IPS-20b (cell line): ENCODE data around the gene CDK16.

Experiments used
- H3K27ac ChIP-seq: one replicate; pipeline ENCODE4 v1.5.1; 2013; ENCODE audit warnings: low read length
- H3K27me3 ChIP-seq: 2 replicates; pipeline ENCODE4 v1.6.1; 2013; ENCODE audit warnings: mild to moderate bottlenecking, low read length, inconsistent platforms; ENCODE audit not compliant: insufficient read depth
- H3K36me3 ChIP-seq: 2 replicates; pipeline ENCODE4 v1.6.1; 2013; ENCODE audit warnings: low read depth, mild to moderate bottlenecking, inconsistent platforms, low read length, moderate library complexity; ENCODE audit not compliant: insufficient read depth
- H3K4me1 ChIP-seq: 2 replicates; pipeline ENCODE4 v1.6.1; 2013; ENCODE audit warnings: mild to moderate bottlenecking, control low read depth, inconsistent platforms, low read length, moderate library complexity; ENCODE audit not compliant: insufficient read depth
- H3K4me3 ChIP-seq: 2 replicates; pipeline ENCODE4 v1.5.1; 2013; ENCODE audit warnings: mild to moderate bottlenecking, low read length, inconsistent platforms
- H3K9ac ChIP-seq: 2 replicates; pipeline ENCODE4 v1.6.1; 2013; ENCODE audit warnings: low read depth, mild to moderate bottlenecking, inconsistent platforms, low read length, moderate library complexity
- H3K9me3 ChIP-seq: 2 replicates; pipeline ENCODE4 v1.6.1; 2013; ENCODE audit warnings: mild to moderate bottlenecking, low read depth, low read length, inconsistent platforms; ENCODE audit not compliant: insufficient read depth

CDK16 gene

DNA sequence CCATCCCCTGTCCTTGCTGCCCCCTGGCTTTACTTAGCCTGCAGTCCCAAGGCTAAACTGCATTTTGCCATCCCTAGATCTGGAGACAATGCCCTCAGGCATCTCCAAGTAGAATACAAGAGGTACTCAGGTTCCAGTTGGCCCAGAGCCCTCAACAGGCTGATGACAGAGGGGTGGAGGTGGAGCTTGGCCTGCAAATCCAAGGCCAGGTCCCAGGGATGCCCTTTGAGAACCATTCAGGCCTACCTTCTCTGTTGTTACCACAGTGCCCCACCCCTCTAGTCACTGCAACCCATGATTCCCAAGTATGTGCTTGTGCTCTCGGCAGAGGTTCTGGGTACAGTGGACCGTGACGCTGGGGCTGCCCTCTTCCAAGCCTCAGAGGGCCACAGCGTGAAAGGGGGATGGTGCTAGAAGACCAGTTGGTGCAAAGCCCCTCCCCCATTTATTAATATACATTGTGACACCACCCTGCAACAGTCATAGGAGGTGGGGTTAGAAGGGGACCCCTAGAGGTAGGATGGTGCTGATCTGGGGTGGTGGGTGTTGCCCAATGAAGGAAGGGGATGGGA lies 31.3 kb upstream of the CDK16 start:
- Histone ChIP-seq H3K9me3 (no peaks in the 10 kb centered on the region), H3K4me3 (no peak overlapping the region), H3K4me1 (no peaks in the 10 kb centered on the region), H3K9ac (no peak overlapping the region), H3K27me3 (no peaks in the 10 kb centered on the region), H3K27ac (no peak overlapping the region), H3K36me3 (peaks cover 35% of the 10 kb centered on the region)

DNA sequence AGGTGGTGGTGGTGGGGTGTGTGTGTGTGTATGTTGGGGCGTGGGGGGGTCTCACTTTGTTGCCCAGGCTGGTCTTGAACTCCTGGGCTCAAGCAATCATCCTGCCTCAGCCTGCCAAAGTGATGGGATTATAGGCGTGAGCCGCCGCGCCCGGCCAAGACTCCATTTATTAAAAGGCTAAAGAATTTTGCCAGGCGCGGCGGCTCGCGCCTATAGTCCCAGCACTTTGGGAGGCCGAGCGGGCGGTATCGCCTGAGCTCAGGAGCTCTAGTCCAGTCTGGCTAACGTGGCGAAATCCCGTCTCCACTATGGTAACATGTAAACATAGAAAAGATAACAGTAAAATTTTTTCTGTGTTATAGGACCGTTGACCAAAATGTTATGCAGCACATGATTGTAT lies 28.6 kb upstream of the CDK16 start:
- Histone ChIP-seq H3K27ac (no peak overlapping the region), H3K9me3 (no peaks in the 10 kb centered on the region), H3K4me3 (no peak overlapping the region), H3K27me3 (no peaks in the 10 kb centered on the region), H3K4me1 (no peaks in the 10 kb centered on the region), H3K9ac (no peak overlapping the region), H3K36me3 (peaks cover 21% of the 10 kb centered on the region)

DNA sequence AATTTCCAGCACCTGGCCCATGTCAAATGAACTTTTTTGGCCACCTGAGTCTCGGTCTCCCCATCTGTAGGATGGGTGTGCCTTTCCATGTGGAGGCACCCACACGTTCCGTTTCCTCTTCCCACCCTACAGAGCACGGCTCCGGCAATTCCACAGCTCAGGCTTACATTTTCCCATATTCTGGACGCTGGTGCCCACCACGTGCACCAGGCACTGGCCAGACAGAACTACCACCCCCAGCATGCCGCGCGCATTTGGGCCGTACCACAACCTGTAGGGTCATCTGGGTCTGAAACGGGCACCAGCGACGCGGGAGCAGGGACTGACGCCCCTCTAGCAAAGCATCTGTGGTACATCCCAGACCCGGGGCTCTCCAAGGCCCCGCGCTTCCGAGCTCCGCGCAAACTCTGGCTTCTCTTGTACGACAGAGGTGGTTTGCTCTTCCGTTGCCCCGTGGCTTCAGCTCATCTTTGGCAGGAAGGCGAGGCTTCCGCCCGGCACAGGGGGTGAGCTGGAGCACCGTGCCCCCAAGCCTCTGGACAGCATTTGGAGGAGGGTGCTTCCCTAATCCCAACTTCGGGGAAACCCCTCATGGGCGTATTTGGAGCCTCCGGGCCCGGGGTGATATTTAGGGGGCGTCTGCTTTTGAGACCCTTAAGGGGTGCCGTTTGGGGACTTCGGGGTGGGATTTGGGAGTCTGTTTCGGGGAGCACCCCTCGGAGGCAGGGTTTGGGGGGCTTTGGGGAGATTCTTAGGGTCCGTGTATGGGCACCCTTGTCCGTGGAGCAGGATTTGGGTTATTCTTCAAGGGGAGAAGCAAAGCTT lies 27.8 kb upstream of the CDK16 start:
- Histone ChIP-seq H3K27ac (no peak overlapping the region), H3K9ac (peak overlapping the region; percentile 79; the same call in 1 of the 2 replicates), H3K27me3 (no peaks in the 10 kb centered on the region), H3K4me3 (peak overlapping the region; percentile 79), H3K36me3 (peaks cover 18% of the 10 kb centered on the region), H3K9me3 (no peaks in the 10 kb centered on the region), H3K4me1 (peaks cover 2% of the 10 kb centered on the region)

DNA sequence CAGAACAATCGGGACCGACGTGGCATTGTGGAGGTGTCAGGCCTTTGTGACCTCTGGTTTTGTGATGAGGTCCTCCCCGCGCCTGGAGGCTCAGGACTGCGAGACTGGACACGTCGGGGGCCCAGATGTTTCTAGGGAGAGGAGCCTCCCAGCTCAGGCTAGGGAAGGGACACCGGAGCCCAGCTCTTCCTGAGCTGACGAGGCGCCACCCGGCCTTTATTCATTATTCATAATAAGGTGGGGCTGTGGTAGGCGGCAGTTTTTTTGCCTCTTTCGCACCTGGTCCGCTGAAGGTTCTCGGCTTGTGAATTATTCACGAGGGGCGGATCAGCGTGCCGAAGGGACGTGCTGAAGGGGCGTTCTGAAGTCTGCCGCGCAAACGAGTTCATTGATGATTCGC lies 27.1 kb upstream of the CDK16 start:
- Histone ChIP-seq H3K4me1 (peaks cover 7% of the 10 kb centered on the region), H3K9ac (peak overlapping the region; percentile 79; the same call in 1 of the 2 replicates), H3K27me3 (no peaks in the 10 kb centered on the region), H3K9me3 (no peaks in the 10 kb centered on the region), H3K4me3 (peak overlapping the region; percentile 79), H3K27ac (no peak overlapping the region), H3K36me3 (peaks cover 18% of the 10 kb centered on the region)

DNA sequence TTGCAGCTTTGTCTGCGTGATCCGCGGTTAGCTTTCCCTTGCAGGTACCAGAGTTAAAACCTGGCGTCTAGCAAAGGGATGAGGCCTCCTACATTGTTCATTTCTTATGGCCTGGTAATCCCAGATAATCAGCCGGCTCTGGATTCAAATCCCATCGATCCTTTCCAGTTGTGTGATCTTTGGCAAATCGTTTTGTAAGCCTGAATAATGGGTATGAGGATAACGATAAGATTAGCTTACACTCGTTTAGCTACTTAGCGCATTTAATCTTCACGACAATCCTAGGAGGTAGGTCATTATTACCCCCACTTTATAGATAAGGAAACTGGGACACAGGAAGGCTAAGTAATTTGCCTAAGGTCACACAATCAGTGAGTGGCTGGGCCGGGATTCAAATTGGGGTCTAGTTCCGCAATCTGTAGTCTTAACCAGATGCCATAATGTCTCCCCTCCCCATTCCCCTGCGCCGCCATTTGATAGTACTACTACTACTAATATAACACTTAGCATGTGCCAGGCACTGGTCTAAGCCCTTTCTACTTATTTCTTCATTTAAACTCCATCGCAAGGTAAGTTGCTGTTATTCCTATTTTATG lies 26.6 kb upstream of the CDK16 start:
- Histone ChIP-seq H3K27ac (no peak overlapping the region), H3K4me3 (peak overlapping the region; percentile 79), H3K9me3 (no peaks in the 10 kb centered on the region), H3K36me3 (peaks cover 18% of the 10 kb centered on the region), H3K4me1 (peaks cover 12% of the 10 kb centered on the region), H3K9ac (peak overlapping the region; percentile 79; the same call in 1 of the 2 replicates), H3K27me3 (no peaks in the 10 kb centered on the region)

DNA sequence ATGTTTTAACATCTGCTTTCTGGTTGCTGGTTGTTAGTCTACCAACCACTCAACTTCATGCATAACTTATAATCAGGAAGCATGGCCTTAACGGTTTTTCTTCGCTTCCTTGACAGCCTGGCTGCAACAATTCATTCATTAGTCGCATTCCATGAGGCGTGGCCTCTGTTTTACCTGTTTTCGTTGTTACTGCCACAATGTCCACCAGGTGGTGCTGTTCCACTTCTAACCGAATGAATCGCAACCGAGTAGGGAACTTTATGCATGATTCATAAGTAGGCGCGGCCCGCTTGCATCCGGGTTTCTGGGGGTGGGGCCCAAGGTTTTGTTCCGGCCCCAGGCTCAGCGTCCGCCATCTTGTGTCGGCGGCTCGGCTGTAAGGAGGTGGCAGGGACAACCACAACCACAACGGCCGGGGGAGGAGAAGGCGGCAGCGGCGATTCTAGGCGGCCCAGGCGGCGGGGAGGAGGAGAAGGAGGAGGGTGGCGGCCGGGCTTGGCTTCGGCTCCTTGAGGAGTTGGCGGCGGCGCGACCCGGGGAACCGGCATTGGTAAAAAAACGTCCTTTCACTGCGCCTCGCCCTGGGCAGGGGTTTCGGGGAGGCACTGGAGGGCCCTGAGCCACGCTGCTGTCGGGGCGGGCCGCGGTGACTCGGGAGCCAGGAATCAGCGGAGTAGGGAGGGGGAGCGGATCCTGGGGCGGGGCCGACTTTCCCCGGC lies 24.8 kb upstream of the CDK16 start, which contains the start of gene UBA1:
TSS of gene UBA1 (plus strand) at position 355 of the 719 bp plus-strand sequence. CDS start 4,974 bp downstream, outside the sequence.
- Histone ChIP-seq H3K4me3 (peak within 1 kb of the TSS; percentile 97), H3K9me3 (no peaks in the 10 kb centered on the region), H3K27ac (peak within 1 kb of the TSS; percentile 70), H3K4me1 (peaks cover 24% of the 10 kb centered on the region), H3K36me3 (peaks cover 32% of the 10 kb centered on the region), H3K27me3 (no peaks in the 10 kb centered on the region), H3K9ac (peak within 1 kb of the TSS; percentile 94)

DNA sequence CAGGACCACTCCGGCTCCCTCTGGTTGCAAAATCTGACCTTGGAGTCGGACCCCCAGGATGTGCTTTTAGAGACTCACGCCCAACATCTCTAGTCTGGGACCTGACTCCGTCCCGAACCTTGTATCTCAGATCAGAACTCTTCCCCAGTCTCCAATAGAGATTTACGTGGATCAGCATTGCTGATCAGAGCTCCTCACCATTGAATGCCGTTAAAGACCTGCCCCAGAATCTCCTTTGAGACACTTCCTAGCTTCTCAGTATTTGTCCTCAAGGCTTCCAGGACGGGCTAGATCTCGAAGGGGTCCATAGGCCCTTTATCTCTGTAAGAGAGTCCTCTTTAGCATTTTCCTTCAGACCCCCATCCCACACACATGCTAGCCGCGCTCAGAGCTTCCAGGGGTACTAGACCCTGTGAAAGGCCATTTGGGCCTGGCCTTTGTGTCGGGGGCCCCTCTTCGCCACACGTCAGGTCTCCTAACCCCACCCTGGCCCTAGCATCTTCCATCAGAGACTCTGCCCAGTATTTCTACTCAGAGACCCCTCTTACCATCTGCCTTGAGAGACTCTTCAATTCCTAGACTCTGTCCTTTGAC lies 24.2 kb upstream of the CDK16 start:
- Histone ChIP-seq H3K9me3 (no peaks in the 10 kb centered on the region), H3K4me3 (peak overlapping the region; percentile 97), H3K36me3 (peaks cover 39% of the 10 kb centered on the region), H3K27me3 (no peaks in the 10 kb centered on the region), H3K27ac (peak overlapping the region; percentile 36), H3K4me1 (peaks cover 24% of the 10 kb centered on the region), H3K9ac (peak overlapping the region; percentile 94)

DNA sequence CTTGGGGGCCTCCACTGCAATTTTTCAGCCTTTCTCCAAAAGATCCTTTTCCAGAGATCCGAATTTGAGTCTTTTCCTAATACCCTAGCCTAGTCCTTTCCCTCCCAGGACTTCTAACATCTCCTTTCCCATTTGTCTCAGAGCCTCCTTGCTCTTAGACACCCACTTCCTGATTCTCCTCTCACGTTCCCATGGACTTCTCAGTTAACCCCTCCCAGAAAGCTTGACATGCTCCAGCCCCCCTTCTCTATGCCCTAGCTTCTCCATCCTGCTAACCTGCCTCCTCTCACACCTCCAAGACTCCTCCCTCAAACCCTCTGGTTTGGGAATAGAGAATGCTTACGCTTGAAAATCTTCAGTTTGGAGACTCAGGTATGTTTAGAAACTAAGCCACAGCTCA lies 22.4 kb upstream of the CDK16 start:
- Histone ChIP-seq H3K27ac (no peak overlapping the region), H3K36me3 (peaks cover 55% of the 10 kb centered on the region), H3K4me3 (peak overlapping the region; percentile 30; the same call in 1 of the 2 replicates), H3K4me1 (peaks cover 24% of the 10 kb centered on the region), H3K9ac (0 out of 2 replicates have a peak overlapping the region, but pooled peaks have one; percentile 27), H3K27me3 (no peaks in the 10 kb centered on the region), H3K9me3 (no peaks in the 10 kb centered on the region)

DNA sequence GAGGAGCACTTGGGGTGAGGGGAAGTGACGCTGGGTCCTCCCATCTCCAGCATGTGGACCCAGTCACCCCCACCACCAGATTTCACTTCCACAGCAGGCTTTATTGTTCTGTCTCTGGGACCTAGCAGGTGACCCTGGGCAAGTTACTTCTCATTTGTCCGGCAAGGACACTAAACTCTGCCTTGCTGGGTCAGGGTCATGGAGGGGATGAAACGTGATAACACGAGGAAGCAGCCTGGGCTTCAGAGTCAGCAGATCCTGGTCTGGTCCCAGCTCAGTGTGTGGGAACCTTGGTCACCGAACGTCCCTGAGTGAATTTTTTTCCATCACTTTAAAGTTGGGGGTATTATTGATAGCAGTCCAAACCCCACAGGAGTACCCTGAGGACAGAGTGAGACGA lies 21.0 kb upstream of the CDK16 start:
- Histone ChIP-seq H3K9ac (peak overlapping the region; percentile 2; the same call in 1 of the 2 replicates), H3K9me3 (no peaks in the 10 kb centered on the region), H3K36me3 (peaks cover 69% of the 10 kb centered on the region), H3K4me1 (peaks cover 24% of the 10 kb centered on the region), H3K27ac (no peak overlapping the region), H3K27me3 (no peaks in the 10 kb centered on the region), H3K4me3 (peak overlapping the region; percentile 45)

DNA sequence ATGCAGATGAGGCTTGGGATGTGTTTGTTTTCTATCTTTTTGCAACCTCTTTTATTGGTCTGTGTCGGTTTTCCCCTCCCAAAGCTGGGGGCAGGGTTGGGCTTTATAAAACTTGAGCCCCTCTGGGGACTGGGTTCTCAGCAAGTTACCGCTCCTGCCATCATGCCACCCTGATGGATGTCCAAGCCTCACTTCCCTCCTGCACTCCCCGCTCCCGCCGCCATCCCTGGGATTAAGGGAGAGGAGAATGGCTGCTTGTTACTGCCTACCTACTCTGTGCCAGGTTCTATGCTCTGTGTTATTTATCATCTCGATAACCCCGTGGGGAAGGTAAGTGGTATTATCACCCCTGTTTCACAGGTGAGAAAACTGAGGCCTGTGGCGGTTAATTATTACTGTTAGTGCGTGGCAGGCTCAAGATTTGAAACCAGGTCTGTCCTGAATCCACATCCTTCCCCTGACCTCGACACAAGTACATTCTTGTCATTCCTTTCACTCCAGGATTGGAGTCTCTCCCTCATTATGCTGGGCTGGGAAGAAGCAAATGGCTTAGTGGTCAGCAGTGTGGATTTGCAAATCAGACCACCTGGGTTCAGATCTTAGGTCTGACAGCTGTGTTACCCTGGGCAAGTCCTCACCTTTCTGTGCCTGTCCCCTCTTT lies 20.3 kb upstream of the CDK16 start:
- H3K9ac ChIP-seq, result peak overlapping the region; percentile 2; the same call in 1 of the 2 replicates

More for the DNA sequence above, 20.3 kb upstream of the CDK16 start:
- no peak overlapping the region for H3K27ac ChIP-seq
- peaks cover 76% of the 10 kb centered on the region for H3K36me3 ChIP-seq
- H3K4me1 ChIP-seq, result peaks cover 24% of the 10 kb centered on the region
- H3K4me3 ChIP-seq, result peak overlapping the region; percentile 45; the same call in 1 of the 2 replicates
- no peaks in the 10 kb centered on the region for H3K9me3 ChIP-seq
- no peaks in the 10 kb centered on the region for H3K27me3 ChIP-seq
